OCI-LY1 (cell line): Measurements from ENCODE around the gene OPTC.

ENCODE experiments used
- H2AFZ ChIP-seq: fragments of 200-600 bp; sonication (generic), shearing (Covaris generic); 2 replicates; pipeline ENCODE4 v1.6.0; 2014; ENCODE audit warnings: antibody characterized with exemption, mild to moderate bottlenecking, low read length
- H3F3A ChIP-seq: fragments of 200-600 bp; sonication (generic), shearing (Covaris generic); 2 replicates; pipeline ENCODE4 v1.6.0; 2014; ENCODE audit warnings: mild to moderate bottlenecking, antibody characterized with exemption, low read length, moderate library complexity; ENCODE audit not compliant: insufficient read depth
- H3K27ac ChIP-seq: fragments of 200-600 bp; sonication (generic); 2 replicates; pipeline ENCODE4 v1.5.1; 2014; ENCODE audit warnings: low read length, mixed run types, mild to moderate bottlenecking, low read depth; ENCODE audit not compliant: poor library complexity, severe bottlenecking
- H3K27me3 ChIP-seq: fragments of 200-600 bp; sonication (generic); 2 replicates; pipeline ENCODE4 v1.6.0; 2014; ENCODE audit warnings: antibody characterized with exemption, mild to moderate bottlenecking, low read length, moderate library complexity; ENCODE audit not compliant: insufficient read depth
- H3K36me3 ChIP-seq: fragments of 200-600 bp; sonication (generic); 2 replicates; pipeline ENCODE4 v1.6.1; 2014; ENCODE audit warnings: mild to moderate bottlenecking, antibody characterized with exemption, low read length, moderate library complexity, mixed read lengths; ENCODE audit not compliant: insufficient read depth
- H3K4me1 ChIP-seq: fragments of 200-600 bp; sonication (generic); 2 replicates; pipeline ENCODE4 v1.5.1; 2014; ENCODE audit warnings: mild to moderate bottlenecking, low read length, moderate library complexity; ENCODE audit not compliant: insufficient read depth, severe bottlenecking
- H3K4me2 ChIP-seq: fragments of 200-600 bp; sonication (generic), shearing (Covaris generic); 2 replicates; pipeline ENCODE4 v1.6.1; 2014; ENCODE audit warnings: low read length
- H3K4me3 ChIP-seq: fragments of 200-600 bp; sonication (generic); 2 replicates; pipeline ENCODE4 v1.5.1; 2014; ENCODE audit warnings: low read length, low read depth, mild to moderate bottlenecking, mixed read lengths; ENCODE audit not compliant: poor library complexity, severe bottlenecking
- H3K79me2 ChIP-seq: fragments of 200-600 bp; shearing (Covaris generic); 2 replicates; pipeline ENCODE4 v1.6.1; 2016; ENCODE audit warnings: mixed run types, low read length, mixed read lengths; ENCODE audit not compliant: insufficient read depth
- H3K9ac ChIP-seq: fragments of 200-600 bp; sonication (generic), shearing (Covaris generic); 2 replicates; pipeline ENCODE4 v1.6.1; 2014; ENCODE audit warnings: mild to moderate bottlenecking, low read length, mixed read lengths
- H3K9me2 ChIP-seq: fragments of 200-600 bp; sonication (generic), shearing (Covaris generic); 2 replicates; pipeline ENCODE4 v1.6.1; 2014; ENCODE audit warnings: low read depth, mild to moderate bottlenecking, low read length, mixed read lengths
- H3K9me3 ChIP-seq: fragments of 200-600 bp; shearing (Covaris generic); 2 replicates; pipeline ENCODE4 v1.6.1; 2014; ENCODE audit warnings: low read length, mixed read lengths
- H4K20me1 ChIP-seq: fragments of 200-600 bp; sonication (generic), shearing (Covaris generic); 2 replicates; pipeline ENCODE4 v1.6.0; 2016; ENCODE audit warnings: mild to moderate bottlenecking, low read length; ENCODE audit not compliant: insufficient read depth
- CTCF ChIP-seq: fragments of 200-600 bp; sonication (generic), shearing (Covaris generic); IDR thresholded peaks from 2 replicates; pipeline ENCODE4 v1.5.1; 2017; ENCODE audit warnings: mild to moderate bottlenecking, antibody characterized with exemption, low read length, moderate library complexity, mixed read lengths
- EZH2 ChIP-seq: fragments of 200-600 bp; sonication (generic), shearing (Covaris generic); IDR thresholded peaks from 2 replicates; pipeline ENCODE4 v1.8.0; 2017; ENCODE audit warnings: borderline replicate concordance, mixed run types, mild to moderate bottlenecking, antibody characterized with exemption, low read length, moderate library complexity, mixed read lengths

Gene OPTC

GRCh38 chr1:203544485-203544884 is 50.5 kb downstream of the OPTC start:
- H3K9me2 ChIP-seq = no peaks in the 10 kb centered on the region
- H3K79me2 ChIP-seq = no peaks in the 10 kb centered on the region
- no peak overlapping the region for H3K4me3 ChIP-seq
- no peaks in the 10 kb centered on the region for H3K36me3 ChIP-seq
- no peaks in the 10 kb centered on the region for H3F3A ChIP-seq
- no peak overlapping the region for H2AFZ ChIP-seq
- H3K4me1 ChIP-seq = no peaks in the 10 kb centered on the region
- H3K27me3 ChIP-seq = no peaks in the 10 kb centered on the region
- H3K9ac ChIP-seq = no peak overlapping the region
- TF ChIP-seq CTCF (no peak), EZH2 (no peak)
- no peaks in the 10 kb centered on the region for H3K9me3 ChIP-seq
- H4K20me1 ChIP-seq = no peaks in the 10 kb centered on the region
- H3K4me2 ChIP-seq = no peak overlapping the region
- H3K27ac ChIP-seq = no peak overlapping the region

DNA sequence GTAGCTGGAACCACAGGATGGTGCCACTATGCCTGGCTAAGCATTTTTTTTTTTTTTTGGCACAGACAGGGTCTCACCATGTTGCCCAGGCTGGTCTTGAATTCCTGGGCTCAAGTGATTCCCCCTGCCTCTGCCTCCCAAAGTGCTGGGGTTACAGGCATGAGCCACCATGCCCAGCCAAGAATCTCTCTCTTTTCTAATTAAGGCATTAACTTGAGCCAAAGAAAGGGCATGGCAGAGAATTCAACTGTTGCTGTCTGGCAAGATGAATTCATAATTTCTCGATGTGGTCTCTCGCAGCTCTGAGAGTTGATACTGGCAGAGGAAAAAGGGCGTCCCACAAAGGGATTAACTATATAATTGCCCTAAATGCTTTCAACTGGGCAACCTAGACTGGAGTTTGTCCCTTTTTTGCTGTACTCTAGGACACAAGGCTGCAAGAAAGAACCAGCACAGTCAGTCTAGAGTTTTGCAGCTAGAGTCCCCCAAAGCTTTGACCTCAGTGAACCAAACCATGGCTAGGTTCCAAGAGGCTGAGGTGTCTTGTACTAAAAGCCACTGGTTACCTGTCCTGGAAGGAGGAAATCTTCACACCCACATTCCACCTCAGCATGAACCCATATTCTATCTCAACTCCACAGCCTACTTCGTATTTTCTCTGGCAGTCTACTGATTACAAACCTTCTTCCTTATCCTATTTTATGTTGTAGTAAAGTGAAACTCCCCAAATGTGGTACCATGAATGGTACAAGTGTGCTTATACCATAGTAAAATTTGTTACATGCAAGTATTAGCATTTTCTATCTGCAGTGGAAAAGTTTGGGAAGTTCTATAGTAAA is 51.2 kb downstream of the OPTC start:
- Histone ChIP-seq H4K20me1 (no peaks in the 10 kb centered on the region), H3K36me3 (no peaks in the 10 kb centered on the region), H3K9ac (no peak overlapping the region), H3K9me3 (no peaks in the 10 kb centered on the region), H3K4me1 (no peaks in the 10 kb centered on the region), H3K4me2 (no peak overlapping the region), H3K79me2 (no peaks in the 10 kb centered on the region), H3K9me2 (no peaks in the 10 kb centered on the region), H3K27ac (no peak overlapping the region), H3K27me3 (no peaks in the 10 kb centered on the region), H3K4me3 (no peak overlapping the region), H3F3A (no peaks in the 10 kb centered on the region), H2AFZ (no peak overlapping the region)
- TF ChIP-seq EZH2 (no peak), CTCF (no peak)

- Histone ChIP-seq H3F3A (no peaks in the 10 kb centered on the region), H2AFZ (no peak overlapping the region), H3K36me3 (no peaks in the 10 kb centered on the region), H3K4me2 (no peak overlapping the region), H3K79me2 (no peaks in the 10 kb centered on the region), H3K9me2 (no peaks in the 10 kb centered on the region), H3K9ac (no peak overlapping the region), H3K4me1 (no peaks in the 10 kb centered on the region), H3K27me3 (no peaks in the 10 kb centered on the region), H3K27ac (no peak overlapping the region), H4K20me1 (no peaks in the 10 kb centered on the region), H3K9me3 (no peaks in the 10 kb centered on the region), H3K4me3 (no peak overlapping the region)
- no peak for TF ChIP-seq CTCF
- no peak for TF ChIP-seq EZH2
These were observed 52.3 kb downstream of the OPTC start for GRCh38 chr1:203546274-203546673.
